HG02943 (cell line): ENCODE data around the gene MED7.

Source experiments
- ATAC-seq: cut with Tn5 transposase; IDR thresholded peaks from one replicate; pipeline ENCODE4 v1.9.1; 2021; ENCODE audit warnings: mild to moderate bottlenecking, low read depth, moderate library complexity; ENCODE audit not compliant: unreplicated experiment

Gene MED7

DNA sequence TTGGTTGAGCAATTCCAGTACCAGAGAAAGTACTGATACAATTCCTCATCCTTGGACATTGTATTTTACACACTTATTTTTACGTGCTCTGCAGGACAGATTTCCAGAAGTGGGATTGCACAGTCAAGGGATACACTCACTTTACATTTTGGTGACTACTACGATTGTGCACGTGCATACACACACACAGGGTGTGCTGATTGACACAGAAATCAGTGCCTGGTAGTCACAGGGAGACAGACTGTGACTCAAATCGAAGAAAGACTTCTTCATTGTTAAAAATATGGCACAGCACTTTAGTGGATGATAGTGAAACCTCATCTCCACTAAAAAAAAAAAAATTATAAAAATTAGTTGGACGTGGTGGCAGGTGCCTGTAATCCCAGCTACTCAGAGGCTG is 21.9 kb upstream of the MED7 start:
- ATAC-seq: no peak

DNA sequence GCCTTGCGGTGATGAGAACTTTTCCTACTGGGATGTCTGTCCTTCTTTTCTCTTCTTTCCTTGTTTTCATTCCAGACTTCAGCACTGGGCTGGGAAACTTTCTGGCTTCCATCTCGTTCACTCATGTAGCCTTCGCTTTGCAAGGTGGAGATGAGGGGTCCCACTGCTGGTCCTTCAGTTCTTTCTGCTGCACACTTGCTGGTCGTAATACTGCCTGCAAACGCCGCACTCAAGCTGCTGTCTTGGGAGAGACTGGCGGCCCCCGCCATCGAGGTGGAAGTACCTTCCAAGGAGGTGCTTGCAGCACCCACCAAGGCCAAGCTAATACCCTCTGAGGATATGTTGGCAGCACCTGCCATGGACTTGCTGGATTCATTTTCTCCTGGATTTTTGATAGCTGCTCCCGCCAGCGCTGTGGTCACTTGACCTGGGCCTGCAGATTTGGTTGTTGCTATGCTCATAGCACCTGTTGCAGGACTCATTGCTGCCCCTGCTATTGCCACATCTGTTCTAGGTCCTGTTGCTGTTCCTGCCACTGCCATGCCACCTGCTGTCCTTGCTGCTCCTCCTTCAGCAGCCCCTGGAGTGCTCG is 20.4 kb upstream of the MED7 start:
- ATAC-seq: no peak

DNA sequence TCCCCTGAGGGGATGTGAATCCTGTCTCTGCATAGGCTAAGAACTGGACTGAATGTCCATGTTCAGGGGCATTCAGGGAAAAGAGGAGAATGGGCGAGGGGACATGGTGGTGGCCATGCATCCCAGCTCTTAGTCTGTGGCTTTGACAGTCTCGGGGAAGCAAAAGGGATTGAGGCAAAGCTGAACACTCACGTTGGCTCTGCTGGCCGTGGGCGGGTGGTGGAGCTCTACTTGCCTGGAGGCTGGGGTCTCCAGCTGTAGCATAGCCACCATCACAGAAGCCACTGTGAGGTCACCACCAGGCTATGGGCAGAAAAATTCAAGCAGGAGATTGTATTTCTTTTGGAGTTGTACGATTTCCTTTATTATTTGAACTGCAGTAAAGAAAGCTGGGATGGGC is 19.3 kb upstream of the MED7 start:
- no peak for ATAC-seq

DNA sequence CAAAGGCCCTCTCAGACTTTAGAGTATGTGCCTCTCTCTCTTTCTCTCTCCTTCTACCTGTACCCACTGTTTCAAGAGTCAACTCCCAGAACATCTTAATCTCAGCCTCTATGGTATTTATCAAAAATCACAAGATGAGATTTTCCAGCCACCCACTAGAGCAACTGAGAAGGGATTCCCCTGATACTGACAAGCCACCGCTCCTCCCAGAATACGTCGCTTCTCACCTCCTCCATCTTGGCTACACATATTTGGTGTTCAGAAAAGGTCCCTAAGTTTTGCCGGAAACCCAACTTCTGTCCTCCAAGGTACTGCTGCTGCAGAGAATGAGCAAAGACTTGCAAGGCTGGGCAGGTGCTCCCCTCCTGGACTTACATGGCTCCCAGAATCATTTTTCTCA is 17.3 kb upstream of the MED7 start:
- no peak for ATAC-seq

DNA sequence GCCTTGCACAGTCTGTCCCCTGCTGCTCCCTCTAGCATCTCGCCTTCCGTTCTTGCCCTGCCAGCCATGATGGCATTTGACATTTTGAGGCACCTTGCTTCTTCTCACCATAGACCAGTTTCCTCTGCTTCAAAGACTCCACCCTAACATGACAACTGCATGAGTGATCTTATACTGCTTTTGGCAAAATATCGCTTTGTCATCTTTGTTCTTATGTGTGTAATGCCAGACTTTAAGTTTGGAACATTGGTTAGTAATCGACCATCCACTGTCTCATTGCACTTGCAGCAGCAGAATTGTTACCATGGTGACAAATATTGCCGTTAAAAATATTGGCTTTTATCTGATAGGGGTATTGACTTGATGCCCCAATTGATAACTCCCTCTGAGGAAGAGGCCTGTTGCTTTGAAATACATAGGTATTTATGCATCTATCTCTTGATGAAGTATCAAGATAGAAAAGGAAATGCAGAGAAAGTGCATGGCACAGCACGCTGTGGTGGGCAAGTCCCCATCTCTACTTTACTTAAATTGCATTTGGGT is 16.6 kb upstream of the MED7 start:
- no peak for ATAC-seq

DNA sequence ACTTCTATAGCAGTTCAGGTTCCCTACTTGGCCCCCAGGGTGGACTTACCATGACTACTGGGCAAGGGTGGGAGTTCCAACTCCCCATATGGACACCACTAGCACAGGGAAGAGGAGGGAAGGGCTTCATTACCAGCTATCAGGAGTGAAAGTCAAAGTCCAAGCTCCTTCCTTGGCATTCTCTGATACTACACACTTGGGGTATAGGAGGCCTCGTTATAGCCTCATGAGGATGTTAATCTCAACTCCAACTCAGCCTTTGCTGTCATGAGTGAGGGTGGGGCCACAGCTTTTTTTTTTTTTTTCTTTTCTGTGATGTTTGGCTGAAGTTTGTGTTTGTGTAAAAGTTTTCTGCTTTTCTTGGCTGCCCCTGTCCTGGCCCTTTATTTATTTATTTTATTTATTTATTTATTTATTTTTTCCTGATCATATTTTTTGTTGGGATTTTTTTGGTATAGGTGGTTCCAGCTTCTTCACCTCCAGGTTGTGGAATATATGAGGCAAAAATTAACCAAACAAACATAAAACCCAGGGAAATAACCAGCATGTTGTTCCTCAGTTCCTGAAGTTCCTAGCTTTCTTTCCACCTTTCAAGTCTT is 14.7 kb upstream of the MED7 start:
- ATAC-seq: no peak

DNA sequence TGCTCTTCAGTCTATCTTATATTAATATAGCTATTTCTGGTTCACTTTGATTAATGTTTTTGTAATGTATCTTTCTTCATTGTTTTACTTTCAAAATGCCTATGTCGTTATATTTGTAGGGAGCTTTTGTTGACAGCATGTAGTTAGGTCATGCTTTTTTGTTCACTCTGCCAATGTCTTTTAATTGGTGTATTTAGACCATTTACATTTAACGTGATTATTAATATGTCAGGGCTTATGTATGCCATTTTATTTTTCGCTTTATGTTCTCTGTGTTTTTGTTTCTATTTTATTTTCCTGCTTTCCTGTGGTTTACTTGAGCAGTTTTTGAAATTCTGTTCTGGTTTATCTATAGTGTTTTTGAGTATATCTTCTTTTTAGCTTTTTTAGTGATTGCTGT is 12.6 kb upstream of the MED7 start:
- ATAC-seq: no peak

DNA sequence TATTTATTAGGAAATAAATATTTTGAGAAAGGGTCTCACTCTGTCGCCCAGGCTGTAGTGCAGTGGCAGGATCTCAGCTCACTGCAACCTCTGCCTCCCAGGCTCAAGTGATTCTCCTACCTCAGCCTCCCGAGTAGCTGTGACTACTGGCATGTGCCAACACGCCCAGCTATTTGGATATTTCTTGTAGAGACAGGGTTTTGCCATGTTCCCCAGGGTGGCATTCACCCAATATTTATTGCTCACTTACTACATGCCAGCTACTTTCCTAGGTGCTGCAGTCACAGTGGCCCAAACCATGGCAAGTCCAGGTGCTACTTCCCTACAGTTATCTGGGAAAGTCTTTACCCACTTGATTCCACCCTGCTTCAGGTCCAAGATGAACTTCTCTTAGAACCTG is 8.3 kb upstream of the MED7 start:
- no peak for ATAC-seq

DNA sequence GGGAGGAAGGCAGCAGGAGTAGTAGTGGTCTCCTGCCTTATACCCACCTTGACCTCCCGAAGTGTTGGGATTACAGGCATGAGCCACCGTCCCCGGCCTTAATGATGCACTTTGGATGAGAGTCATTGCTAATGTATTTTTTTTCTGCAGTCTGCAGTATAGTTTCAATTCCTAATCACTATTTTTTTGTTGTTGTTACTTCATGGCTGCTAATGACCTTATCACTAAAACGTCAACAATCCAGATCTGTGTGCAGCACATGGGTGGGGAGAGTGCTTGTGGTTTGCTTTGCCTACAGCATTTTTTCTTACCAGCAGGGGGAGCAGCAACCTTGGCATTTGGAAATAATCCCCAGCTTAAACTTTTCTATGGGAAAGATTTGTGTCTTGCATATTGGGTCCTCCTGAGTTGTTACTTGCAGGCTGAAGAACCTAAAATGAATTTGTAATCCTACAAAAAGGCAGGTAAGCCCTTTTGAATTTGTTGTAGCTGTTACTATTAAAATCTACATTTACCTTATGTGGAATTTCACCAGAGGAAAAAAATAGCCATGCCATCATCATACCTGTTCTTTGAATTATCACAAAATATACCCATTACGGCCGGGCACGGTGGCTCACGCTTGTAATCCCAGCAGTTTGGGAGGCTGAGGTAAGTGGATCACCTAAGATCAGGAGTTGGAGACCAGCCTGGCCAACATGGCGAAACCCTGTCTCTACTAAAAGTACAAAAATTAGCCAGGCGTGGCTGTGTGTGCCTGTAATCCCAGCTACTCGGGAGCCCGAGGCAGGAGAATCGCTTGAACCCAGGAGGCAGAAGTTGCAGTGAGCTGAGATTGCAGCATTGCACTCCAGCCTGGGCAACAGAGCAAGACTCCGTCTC is 6.3 kb upstream of the MED7 start:
- no peak for ATAC-seq

DNA sequence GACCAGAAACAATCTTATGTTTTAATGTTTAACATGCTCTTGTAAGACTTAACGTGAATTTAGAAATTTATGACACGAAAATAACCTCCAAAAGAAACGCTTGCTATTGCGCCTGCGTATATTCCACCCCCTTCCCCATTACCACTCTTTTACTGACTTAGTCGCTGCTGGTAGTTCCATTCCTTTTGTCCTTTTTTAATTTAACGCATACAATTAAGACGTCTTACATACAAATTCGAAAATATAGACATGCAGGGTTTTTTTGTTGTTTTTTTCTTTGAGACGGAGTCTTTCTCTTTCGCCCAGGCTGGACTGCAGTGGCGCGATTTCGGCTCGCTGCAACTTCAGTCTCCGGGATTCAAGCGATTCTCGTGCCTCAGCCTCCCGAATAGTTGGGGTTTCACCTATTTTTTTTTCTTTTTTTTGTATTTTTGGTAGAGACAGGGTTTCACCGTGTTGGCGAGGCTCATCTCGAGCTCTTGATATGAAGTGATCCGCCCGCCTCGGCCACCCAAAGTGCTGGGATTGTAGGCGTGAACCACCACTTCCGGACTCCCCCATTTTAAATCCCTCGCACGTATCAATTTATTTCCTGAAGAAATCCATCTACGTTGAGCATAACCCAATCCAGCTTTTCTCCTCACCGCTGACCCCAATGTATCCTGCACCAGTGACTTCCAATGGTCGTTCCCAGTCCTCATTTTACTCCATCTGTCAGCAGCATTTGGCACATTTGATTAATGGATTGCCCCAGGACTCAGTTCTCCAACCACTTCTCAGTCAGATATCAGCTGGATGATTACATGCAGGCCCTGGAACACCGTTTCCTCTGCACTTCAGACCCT is 684 bp upstream of the MED7 start:
- ATAC-seq: peak; percentile 28

DNA sequence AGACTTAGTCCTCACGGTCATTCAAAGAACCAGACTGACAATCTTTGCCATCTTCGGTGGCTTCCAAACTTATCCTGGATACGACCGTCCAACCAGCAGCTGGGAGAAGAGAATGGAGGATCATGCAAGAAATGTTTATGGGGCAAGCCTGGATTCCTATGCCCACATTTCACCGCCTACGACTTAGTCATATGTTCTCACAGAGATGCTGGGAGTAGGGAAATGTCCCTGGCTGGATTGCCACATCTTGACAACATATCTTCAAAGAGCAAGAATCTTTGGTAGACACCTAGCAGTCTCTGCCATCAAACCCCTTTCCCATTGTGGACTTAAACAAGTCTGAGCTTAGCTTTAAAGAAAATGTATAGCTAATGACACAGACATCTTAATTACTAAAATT is 5.0 kb downstream of the MED7 start:
- ATAC-seq: no peak

DNA sequence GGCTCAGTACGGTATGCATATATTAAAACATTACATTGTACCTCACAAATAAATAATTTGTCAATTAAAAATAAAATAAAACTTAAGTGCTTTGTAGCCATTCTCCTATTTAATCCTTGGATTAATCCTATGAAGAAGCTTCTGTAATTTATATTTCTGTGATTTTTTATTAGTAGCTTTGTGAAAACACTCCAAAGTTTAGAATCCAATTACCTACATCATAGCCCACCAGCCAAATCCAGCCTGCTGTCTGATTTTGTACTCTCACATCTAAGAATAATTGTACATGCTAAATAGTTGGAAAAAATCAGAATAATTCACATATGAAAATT is 10.4 kb downstream of the MED7 start:
- ATAC-seq: no peak

DNA sequence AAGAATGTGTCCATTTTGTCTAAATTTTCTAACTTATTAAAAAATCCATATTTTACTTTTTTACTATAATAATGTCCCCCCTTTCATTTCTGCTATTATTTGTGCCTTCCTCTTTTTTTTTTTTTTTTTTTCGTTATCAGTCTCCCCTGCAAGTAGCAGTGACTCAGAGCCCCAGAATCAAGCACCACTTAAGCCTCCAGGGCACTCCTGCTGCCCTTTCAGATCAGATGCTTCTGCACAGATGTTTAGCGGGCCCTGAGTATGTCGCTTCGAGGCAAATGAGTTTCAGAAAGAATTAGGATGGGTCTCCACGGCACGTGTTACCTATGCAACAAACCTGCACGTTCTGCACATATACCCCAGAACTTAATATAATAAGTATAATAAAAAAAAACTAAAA is 11.7 kb downstream of the MED7 start:
- ATAC-seq: no peak

DNA sequence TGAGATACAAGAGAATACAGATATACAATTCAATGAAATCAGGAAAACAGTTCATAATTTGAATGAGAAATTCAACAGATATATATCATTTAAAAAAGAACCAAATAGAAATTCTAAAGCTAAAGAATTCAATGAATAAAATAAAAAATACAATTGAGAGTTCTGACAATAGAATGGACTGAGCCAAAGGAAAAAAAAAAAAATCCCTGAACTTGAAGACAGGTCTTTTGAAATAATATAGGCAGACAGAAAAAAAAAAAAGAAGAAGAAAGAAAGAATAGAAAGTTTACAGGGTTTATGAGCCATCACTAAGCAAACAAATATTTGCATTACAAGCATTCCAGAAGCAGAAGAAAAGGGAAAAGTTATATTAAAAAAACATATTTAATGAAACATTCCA is 21.0 kb downstream of the MED7 start:
- ATAC-seq: no peak

DNA sequence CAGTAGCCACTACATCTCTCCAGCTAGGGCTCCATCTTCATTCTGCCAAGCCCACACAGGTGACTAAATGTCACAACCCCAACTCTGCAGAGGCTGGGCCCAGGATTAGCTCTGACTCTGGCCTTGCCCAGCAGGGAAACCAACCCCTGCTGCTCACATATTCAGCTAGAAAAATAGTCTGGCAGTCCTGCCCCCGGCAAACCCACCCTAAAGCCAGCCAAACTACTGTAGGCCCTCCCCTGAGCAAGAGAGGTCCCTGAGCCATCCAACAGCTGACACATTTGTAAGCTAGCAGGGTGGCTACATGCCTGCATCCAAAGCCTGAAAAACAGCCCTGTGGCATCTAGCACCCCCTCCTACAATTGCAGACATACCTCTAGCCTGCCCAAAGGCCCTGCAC is 22.6 kb downstream of the MED7 start:
- ATAC-seq: no peak

DNA sequence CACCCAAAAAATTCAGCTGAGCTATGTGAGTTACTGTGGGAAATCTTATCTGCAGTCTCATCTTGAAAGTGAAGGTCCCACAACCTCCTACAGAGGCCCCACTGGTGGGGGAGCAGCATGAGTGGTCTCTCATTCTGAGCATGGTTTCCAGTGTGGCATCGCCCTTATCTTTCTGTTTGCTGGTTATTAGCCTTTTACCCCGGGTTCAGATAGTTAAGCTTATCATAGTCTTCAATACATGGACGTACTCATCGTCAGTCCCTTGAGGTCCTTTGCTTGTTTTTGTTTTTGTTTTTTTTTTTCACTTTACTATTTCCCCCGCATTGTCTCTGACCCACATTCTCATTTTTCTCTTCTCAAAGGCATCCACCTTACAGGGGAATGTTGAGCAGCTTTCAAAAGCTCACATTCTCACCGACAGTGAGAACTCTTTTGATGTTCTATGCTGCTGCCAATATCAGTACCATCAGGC is 26.1 kb downstream of the MED7 start:
- ATAC-seq: no peak

DNA sequence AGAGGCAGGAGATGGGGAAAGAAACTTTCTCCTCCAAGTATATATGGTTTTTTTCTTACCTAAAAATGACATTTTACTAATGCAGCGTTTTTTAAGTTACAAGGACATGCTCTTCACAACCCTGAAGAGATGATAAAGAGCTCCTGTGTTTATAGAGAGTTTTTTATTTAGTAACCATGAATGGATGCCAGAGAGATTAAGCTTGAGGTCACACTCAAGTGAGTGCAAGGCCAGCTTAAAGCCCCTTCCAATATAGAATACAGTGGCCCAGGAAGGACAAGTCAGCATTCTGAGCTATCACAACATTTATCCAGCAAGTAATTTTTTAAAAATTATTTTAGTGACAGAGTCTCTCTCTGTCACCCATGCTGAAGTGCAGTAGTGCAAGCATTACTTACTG is 27.2 kb downstream of the MED7 start:
- ATAC-seq: no peak

DNA sequence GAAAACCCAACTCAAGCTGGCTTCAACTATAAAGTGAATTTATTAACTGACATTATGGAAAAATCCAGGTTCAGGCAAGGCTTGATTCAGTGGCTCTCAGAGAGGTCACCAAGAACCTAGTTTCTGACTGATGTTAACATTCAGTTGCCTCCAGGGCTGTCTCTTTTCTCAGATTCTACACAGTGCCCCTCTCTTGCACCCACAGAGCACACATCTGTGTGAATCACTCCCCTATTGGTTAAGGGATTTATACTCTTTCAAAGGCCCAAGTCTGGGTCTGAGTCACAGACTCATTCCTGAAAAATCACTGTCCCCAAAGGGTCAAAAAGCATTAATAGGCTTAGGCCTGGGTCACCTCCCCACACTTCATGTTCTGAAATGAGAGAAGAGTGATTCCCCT is 27.7 kb downstream of the MED7 start:
- no peak for ATAC-seq

DNA sequence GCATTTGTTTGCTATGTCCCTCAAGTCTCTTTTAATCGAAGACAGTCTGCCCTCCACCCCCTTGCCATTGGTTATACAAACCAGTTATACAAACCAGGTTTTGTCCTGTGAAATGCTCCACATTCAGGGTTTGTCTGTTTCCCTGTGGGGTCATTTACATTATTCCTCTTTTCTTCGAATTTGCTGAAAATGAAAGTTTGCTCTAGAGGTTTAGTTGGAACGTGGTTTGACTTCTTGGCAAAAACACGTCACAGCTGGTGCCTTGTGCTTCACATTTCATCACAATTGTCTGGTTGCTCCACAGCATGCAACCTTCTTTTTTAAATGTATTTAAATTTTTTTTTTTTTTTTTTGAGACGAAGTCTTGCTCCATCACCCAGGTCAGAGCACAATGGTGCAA is 29.7 kb downstream of the MED7 start:
- ATAC-seq: no peak

DNA sequence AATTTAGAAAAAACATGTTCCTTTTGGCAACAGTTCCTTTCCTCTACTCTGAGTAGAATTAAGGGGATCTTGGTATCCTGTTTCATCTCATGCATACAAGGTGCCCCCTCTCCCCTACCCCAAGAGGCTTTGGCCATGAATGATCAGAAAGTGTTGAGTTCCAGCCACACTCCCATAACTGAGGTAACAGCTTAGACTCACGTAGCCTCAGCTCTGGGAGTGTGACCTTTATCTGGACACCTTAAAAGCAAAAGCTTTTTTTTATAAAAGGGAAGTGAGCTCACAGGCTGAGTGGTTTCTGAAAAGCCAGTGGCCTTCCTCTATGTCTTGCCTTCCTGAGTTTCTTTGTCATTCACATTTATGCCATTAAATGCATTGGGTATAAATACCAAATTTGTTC is 32.9 kb downstream of the MED7 start:
- peak; percentile 58 for ATAC-seq

DNA sequence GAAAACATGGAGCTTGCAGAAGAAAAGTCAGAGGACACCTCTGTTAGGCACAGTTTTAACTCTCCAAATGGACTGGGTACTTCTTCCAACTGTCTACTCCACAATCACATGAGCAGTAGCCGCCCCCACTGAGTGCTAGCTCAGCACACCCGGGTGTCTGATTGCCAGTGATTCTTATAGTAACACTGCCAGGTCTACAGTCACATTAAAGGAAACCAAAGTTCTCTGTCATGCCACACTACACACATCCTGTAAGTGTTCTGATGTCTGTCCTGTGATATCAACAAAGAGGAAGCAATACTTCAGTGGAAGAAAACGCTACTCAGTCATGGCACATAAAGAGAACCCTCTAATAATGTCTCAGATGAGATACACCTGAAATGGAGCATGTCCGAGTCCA is 33.7 kb downstream of the MED7 start, which contains the start of gene HAVCR2:
HAVCR2 (minus strand) TSS at position 69 of the 400 bp plus-strand sequence; CDS start at position 8, 61 bp downstream.
- peak; percentile 82 for ATAC-seq
